OCI-LY1 (cell line): ENCODE results near the gene DNAH1.

ENCODE experiments used
- CTCF ChIP-seq: fragments of 200-600 bp; sonication (generic), shearing (Covaris generic); IDR thresholded peaks from 2 replicates; pipeline ENCODE4 v1.5.1; 2017; ENCODE audit warnings: mild to moderate bottlenecking, antibody characterized with exemption, low read length, moderate library complexity, mixed read lengths
- EZH2 ChIP-seq: fragments of 200-600 bp; sonication (generic), shearing (Covaris generic); IDR thresholded peaks from 2 replicates; pipeline ENCODE4 v1.8.0; 2017; ENCODE audit warnings: borderline replicate concordance, mixed run types, mild to moderate bottlenecking, antibody characterized with exemption, low read length, moderate library complexity, mixed read lengths

DNA sequence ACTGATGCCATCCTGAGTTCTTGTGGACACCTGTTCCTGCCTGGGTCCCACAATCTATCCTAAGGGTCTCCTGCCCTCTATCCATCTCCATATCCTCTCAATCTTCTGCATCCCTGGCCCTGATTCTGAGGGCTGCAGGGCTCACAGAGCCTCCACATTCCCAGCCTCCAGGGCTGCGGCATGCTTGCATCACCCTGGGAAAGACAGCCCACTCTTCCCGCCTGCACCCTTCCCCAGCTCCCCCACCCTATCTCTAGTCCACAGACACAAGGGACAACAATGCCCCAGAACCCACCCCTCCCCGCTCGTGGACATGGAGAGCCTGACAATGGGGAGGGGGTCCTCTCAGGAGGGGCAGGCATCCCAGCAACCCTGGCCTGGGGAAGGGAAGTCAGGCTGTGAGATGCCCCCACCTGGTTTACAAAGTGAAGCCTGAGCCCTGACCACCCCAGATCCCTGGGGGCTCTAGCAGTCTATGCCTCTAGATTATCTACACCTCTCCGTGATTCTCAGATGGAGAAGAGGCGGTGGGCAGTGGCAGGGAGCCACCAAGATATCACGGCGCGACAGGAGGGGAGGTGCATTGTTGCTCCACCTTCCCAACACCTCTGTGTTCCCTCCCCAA, 118.5 kb downstream of the DNAH1 start:
- no peak for TF ChIP-seq CTCF
- no peak for TF ChIP-seq EZH2
